Tibial nerve (tissue), 4 donors: Measurements from ENCODE around the gene C19orf73. TPM values are rescaled to one million over a fixed set of nuclear protein-coding genes. Genes with fewer than 3 reads are reported as not detected.

Experiments used
- DNase-seq, 2 donors: peaks; one replicate each; pipeline ENCODE4 v3.0.0-alpha.2; 2019; ENCODE audit warnings: low spot score in 2 of 2
- H3K27ac ChIP-seq, 4 donors: fragments of 200-600 bp; sonication (generic) in 3 of 4; one replicate each; pipeline ENCODE4 v1.5.1; 2017 to 2019; ENCODE audit warnings: mild to moderate bottlenecking in 1 of 4
- H3K27me3 ChIP-seq, 2 donors: fragments of 200-600 bp; sonication (generic) in 1 of 2; one replicate each; pipeline versions ENCODE4 v1.5.1 to v1.6.0; 2017 to 2019
- H3K36me3 ChIP-seq, 3 donors: fragments of 200-600 bp; sonication (generic); one replicate each; pipeline ENCODE4 v1.5.1; 2018 to 2019
- H3K4me1 ChIP-seq, 4 donors: fragments of 200-600 bp; sonication (generic) in 3 of 4; one replicate each; pipeline ENCODE4 v1.5.1; 2017 to 2019
- H3K4me3 ChIP-seq, 4 donors: fragments of 200-600 bp; sonication (generic) in 3 of 4; one replicate each; pipeline ENCODE4 v1.5.1; 2017 to 2019; ENCODE audit warnings: mild to moderate bottlenecking in 1 of 4, moderate library complexity in 1 of 4
- H3K9me3 ChIP-seq, 4 donors: fragments of 200-600 bp; sonication (generic) in 3 of 4; one replicate each; pipeline ENCODE4 v1.5.1; 2017 to 2019
- CTCF ChIP-seq, 5 experiments: fragments of 200-600 bp in 3 of 5; fragments of 450-650 bp in 2 of 5; sonication (generic) in 3 of 5; IDR thresholded peaks; one replicate each; pipeline ENCODE4 v1.5.1; 2016 to 2019; ENCODE audit warnings: antibody characterized with exemption in 5 of 5, mild to moderate bottlenecking in 3 of 5, moderate library complexity in 2 of 5
- EP300 ChIP-seq, 2 donors: sonication (generic); formaldehyde crosslinking; IDR thresholded peaks; one replicate each; pipeline ENCODE4 v1.6.1; 2017; ENCODE audit warnings: antibody characterized with exemption in 2 of 2, mild to moderate bottlenecking in 1 of 2
- POLR2A ChIP-seq, 2 donors: fragments of 450-650 bp; IDR thresholded peaks; one replicate each; pipeline ENCODE4 v1.6.1; 2017; ENCODE audit warnings: antibody characterized with exemption in 2 of 2, mild to moderate bottlenecking in 2 of 2, moderate library complexity in 2 of 2
- WGBS, 2 donors: methylation state at CpG; one replicate each; pipeline ENCODE4 v1.1.5; 2018; 5-methylcytosine and 5-hydroxymethylcytosine counted together
- total RNA-seq, 4 donors: library from RNA; depleted of rRNA; stranded (reverse); fragments of >200 nt; gene quantifications; one replicate each; pipeline ENCODE4 v1.1.0, GENCODE V29; 2016

Gene C19orf73
- total RNA-seq, 4 donors from 2014 or later, result 1.0 to 7.8 (median 5.0) TPM; not detected in 1

DNA sequence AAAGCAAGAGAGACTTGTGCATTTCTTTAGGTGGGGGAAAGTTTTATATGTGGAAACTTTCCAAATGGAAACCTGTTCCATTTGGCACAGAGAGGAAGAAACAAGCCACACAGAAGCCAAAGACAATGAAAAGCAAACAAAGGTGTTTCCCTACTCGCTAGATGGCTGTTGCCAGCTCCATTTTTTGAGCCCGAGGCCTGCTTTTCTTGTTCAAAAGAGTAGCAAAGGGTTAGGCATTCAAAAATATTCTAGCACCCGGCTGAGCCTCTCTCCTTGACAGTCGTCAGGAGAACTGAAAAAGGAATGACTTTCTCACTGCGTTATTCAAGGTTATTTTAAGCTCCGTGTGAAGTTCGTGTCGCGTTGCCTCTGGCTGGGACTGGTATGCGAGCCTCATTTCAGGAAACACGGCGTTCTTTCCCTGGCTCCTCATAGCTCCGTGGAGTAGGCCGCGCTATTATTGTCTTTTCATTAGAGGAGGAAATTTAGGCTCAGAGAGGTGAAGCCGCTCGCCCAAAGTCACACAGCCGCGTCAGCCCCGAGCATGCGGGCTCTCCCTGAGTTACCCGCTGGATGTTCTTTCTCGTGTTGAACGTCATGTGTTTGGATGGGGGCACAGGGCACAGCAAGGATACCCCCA is 46.3 kb upstream of the C19orf73 start:
- H3K9me3 ChIP-seq, result no peaks in the 10 kb centered on the region
- peaks cover 0 to 21% (median 0%) of the 10 kb centered on the region in 3 donors for H3K36me3 ChIP-seq
- peaks cover 0 to 12% (median 0%) of the 10 kb centered on the region in 4 donors for H3K4me1 ChIP-seq
- no peak for TF ChIP-seq EP300 (IDR thresholded peaks at IDR 0.05)
- TF ChIP-seq POLR2A (IDR thresholded peaks at IDR 0.05), result no peak
- TF ChIP-seq CTCF (IDR thresholded peaks at IDR 0.05), result no peak
- DNase-seq, result no peak
- H3K27me3 ChIP-seq, result peaks cover 0 to 29% of the 10 kb centered on the region in 2 donors
- peak overlapping the region in 2 of 4 donors; percentile 49 to 52 for H3K27ac ChIP-seq
- H3K4me3 ChIP-seq, result no peak overlapping the region
- WGBS, 2 donors, result 46 to 54% methylated on average over 24 of the region's 24 CpGs

DNA sequence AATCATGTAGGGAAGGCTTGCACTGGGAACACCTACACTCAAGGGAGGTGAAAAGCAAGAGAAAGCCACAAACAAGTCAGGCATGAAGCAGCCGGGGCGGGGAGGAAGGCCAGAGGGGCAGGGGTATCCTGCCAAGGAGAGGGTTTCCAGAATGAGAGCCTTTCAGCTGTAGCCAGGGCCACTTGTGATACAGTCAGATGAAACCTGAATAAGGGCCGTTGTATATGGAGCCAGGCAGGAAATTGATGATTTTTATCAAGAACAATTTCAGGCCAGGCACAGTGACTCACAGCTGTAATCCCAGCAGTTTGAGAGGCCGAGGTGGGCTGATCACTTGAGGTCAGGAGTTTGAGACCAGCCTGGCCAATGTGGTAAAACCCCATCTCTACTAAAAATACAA is 43.0 kb upstream of the C19orf73 start:
- H3K36me3 ChIP-seq, result no peaks in the 10 kb centered on the region
- peaks cover 0 to 47% of the 10 kb centered on the region in 2 donors for H3K27me3 ChIP-seq
- no peaks in the 10 kb centered on the region for H3K9me3 ChIP-seq
- H3K4me3 ChIP-seq, result no peak overlapping the region
- DNase-seq, result no peak
- 52 to 54% methylated on average over 4 of the region's 4 CpGs for WGBS, 2 donors
- TF ChIP-seq POLR2A (IDR thresholded peaks at IDR 0.05) (no peak), EP300 (IDR thresholded peaks at IDR 0.05) (no peak), CTCF (IDR thresholded peaks at IDR 0.05) (no peak)
- H3K4me1 ChIP-seq, result peaks cover 0 to 30% (median 10%) of the 10 kb centered on the region in 4 donors
- H3K27ac ChIP-seq, result no peak overlapping the region

GRCh38 chr19:49160450-49161189 is 41.7 kb upstream of the C19orf73 start:
- Histone ChIP-seq H3K27ac (no peak overlapping the region), H3K4me1 (peaks cover 0 to 25% (median 10%) of the 10 kb centered on the region in 4 donors), H3K36me3 (no peaks in the 10 kb centered on the region), H3K4me3 (no peak overlapping the region), H3K9me3 (no peaks in the 10 kb centered on the region), H3K27me3 (peaks cover 0 to 38% of the 10 kb centered on the region in 2 donors)
- 84 to 85% methylated on average over 13 of the region's 13 CpGs for WGBS, 2 donors
- no peak for TF ChIP-seq POLR2A (IDR thresholded peaks at IDR 0.05)
- no peak for TF ChIP-seq CTCF (IDR thresholded peaks at IDR 0.05)
- TF ChIP-seq EP300 (IDR thresholded peaks at IDR 0.05), result no peak
- DNase-seq, result no peak

- peaks cover 0 to 28% of the 10 kb centered on the region in 2 donors for H3K27me3 ChIP-seq
- TF ChIP-seq POLR2A (IDR thresholded peaks at IDR 0.05) (peak; percentile 18 to 60), CTCF (IDR thresholded peaks at IDR 0.05) (no peak), EP300 (IDR thresholded peaks at IDR 0.05) (peak in 1 of 2 donors; percentile 82)
- 1% methylated on average over 33 to 37 of the region's 41 CpGs for WGBS, 2 donors
- H3K27ac ChIP-seq, result peak within 1 kb of the TSS; percentile 61 to 87 (median 74)
- no peaks in the 10 kb centered on the region for H3K9me3 ChIP-seq
- H3K36me3 ChIP-seq, result no peaks in the 10 kb centered on the region
- peak within 1 kb of the TSS; percentile 49 to 84 (median 59) for H3K4me3 ChIP-seq
- H3K4me1 ChIP-seq, result peaks cover 0 to 17% (median 10%) of the 10 kb centered on the region in 4 donors
- DNase-seq, result peak; percentile 79 to 85
Observed at GRCh38 chr19:49157445-49158224, 38.7 kb upstream of the C19orf73 start, which contains the start of gene TRPM4. TSS of gene TRPM4 (plus strand) at chr19:49157792. CDS start at chr19:49157867, 75 bp downstream.
